Prostate gland (tissue), 2 donors: ENCODE data around the gene PRH2. TPM values are rescaled to one million over a fixed set of nuclear protein-coding genes. Genes with fewer than 3 reads are reported as not detected.

Experiments used
- DNase-seq: peaks from one replicate; pipeline ENCODE4 v3.0.0-alpha.2; 2019; ENCODE audit warnings: low spot score
- H3K27ac ChIP-seq, 2 donors: fragments of 200-600 bp; sonication (generic); 2 replicates each; pipeline ENCODE4 v1.5.1; 2017 to 2019
- H3K27me3 ChIP-seq: fragments of 200-600 bp; sonication (generic); replicated peaks from 2 replicates; pipeline ENCODE4 v1.5.1; 2019; ENCODE audit not compliant: insufficient read depth
- H3K36me3 ChIP-seq, 2 donors: fragments of 200-600 bp; sonication (generic); 1 replicate in 1 of 2; 2 replicates in 1 of 2; pipeline versions ENCODE4 v1.5.1 to v1.8.1; 2017 to 2019
- H3K4me1 ChIP-seq: fragments of 200-600 bp; sonication (generic); replicated peaks from 2 replicates; pipeline ENCODE4 v1.5.1; 2019
- H3K4me3 ChIP-seq, 2 donors: fragments of 200-600 bp; sonication (generic); 2 replicates each; pipeline ENCODE4 v1.5.1; 2017 to 2019
- H3K9me3 ChIP-seq: fragments of 200-600 bp; sonication (generic); 2 replicates; pipeline ENCODE4 v1.5.1; 2017
- CTCF ChIP-seq, 4 experiments: fragments of 200-600 bp in 2 of 4; fragments of 450-650 bp in 2 of 4; sonication (generic) in 2 of 4; IDR thresholded peaks; 1 replicate in 3 of 4; 2 replicates in 1 of 4; pipeline ENCODE4 v1.5.1; 2016 to 2019; ENCODE audit warnings: antibody characterized with exemption in 4 of 4, mild to moderate bottlenecking in 2 of 4, moderate library complexity in 2 of 4
- POLR2A ChIP-seq: fragments of 450-650 bp; IDR thresholded peaks from one replicate; pipeline ENCODE4 v1.6.1; 2016; ENCODE audit warnings: antibody characterized with exemption, mild to moderate bottlenecking
- POLR2AphosphoS5 ChIP-seq: sonication (generic); formaldehyde crosslinking; IDR thresholded peaks from one replicate; pipeline ENCODE4 v1.6.1; 2017; ENCODE audit warnings: antibody characterized with exemption
- WGBS: methylation state at CpG from one replicate; pipeline ENCODE4 v1.1.5; 2018; 5-methylcytosine and 5-hydroxymethylcytosine counted together
- intact Hi-C: fragments of 100-400 bp; cut with DNase I; formaldehyde crosslinking; loops from one replicate; pipeline ENCODE4 v1.14.2; 2022
- total RNA-seq, 2 donors: library from RNA; depleted of rRNA; stranded (reverse); fragments of >200 nt; gene quantifications; one replicate each; pipeline ENCODE4 v1.1.0, GENCODE V29; 2016

The PRH2 gene
- total RNA-seq, 2 donors from 2014 or later = 1.8 TPM; not detected in 1

GRCh38 chr12:10940389-10940788, 11.4 kb downstream of the PRH2 start:
- intact Hi-C loops = no loop called here
- Histone ChIP-seq H3K4me3 (no peak overlapping the region), H3K27me3 (no peaks in the 10 kb centered on the region), H3K9me3 (no peaks in the 10 kb centered on the region), H3K27ac (no peak overlapping the region), H3K4me1 (no peaks in the 10 kb centered on the region), H3K36me3 (no peaks in the 10 kb centered on the region)
- DNase-seq = no peak
- 81% methylated on average over 2 of the region's 2 CpGs for WGBS
- TF ChIP-seq POLR2AphosphoS5 (no peak), CTCF (IDR thresholded peaks at IDR 0.05) (no peak), POLR2A (no peak)

- H3K9me3 ChIP-seq = no peaks in the 10 kb centered on the region
- H3K27me3 ChIP-seq = no peaks in the 10 kb centered on the region
- intact Hi-C loops = no loop called here
- TF ChIP-seq CTCF (IDR thresholded peaks at IDR 0.05) = no peak
- TF ChIP-seq POLR2AphosphoS5 = no peak
- TF ChIP-seq POLR2A = no peak
- no peaks in the 10 kb centered on the region for H3K36me3 ChIP-seq
- DNase-seq = no peak
- no peak overlapping the region for H3K4me3 ChIP-seq
- H3K27ac ChIP-seq = no peak overlapping the region
- no peaks in the 10 kb centered on the region for H3K4me1 ChIP-seq
These were observed 12.3 kb downstream of the PRH2 start for GRCh38 chr12:10941369-10941768.

GRCh38 chr12:10941916-10942607, 13.0 kb downstream of the PRH2 start:
- intact Hi-C loops = no loop called here
- TF ChIP-seq POLR2A (no peak), CTCF (IDR thresholded peaks at IDR 0.05) (no peak), POLR2AphosphoS5 (no peak)
- Histone ChIP-seq H3K9me3 (no peaks in the 10 kb centered on the region), H3K27ac (no peak overlapping the region), H3K4me3 (no peak overlapping the region), H3K27me3 (no peaks in the 10 kb centered on the region), H3K4me1 (no peaks in the 10 kb centered on the region), H3K36me3 (no peaks in the 10 kb centered on the region)
- no peak for DNase-seq
- WGBS = 74% methylated on average over 4 of the region's 4 CpGs

GRCh38 chr12:10943167-10943566, 14.1 kb downstream of the PRH2 start:
- TF ChIP-seq POLR2A = no peak
- no peak for TF ChIP-seq CTCF (IDR thresholded peaks at IDR 0.05)
- TF ChIP-seq POLR2AphosphoS5 = no peak
- Histone ChIP-seq H3K36me3 (no peaks in the 10 kb centered on the region), H3K27me3 (no peaks in the 10 kb centered on the region), H3K27ac (no peak overlapping the region), H3K4me1 (no peaks in the 10 kb centered on the region), H3K9me3 (no peaks in the 10 kb centered on the region), H3K4me3 (no peak overlapping the region)
- intact Hi-C loops = no loop called here
- 91% methylated on average over 2 of the region's 2 CpGs for WGBS
- no peak for DNase-seq

- TF ChIP-seq CTCF (IDR thresholded peaks at IDR 0.05) (no peak), POLR2AphosphoS5 (no peak), POLR2A (no peak)
- intact Hi-C loops = no loop called here
- H3K4me1 ChIP-seq = no peaks in the 10 kb centered on the region
- H3K27ac ChIP-seq = no peak overlapping the region
- WGBS = 92% methylated on average over 4 of the region's 4 CpGs
- H3K9me3 ChIP-seq = no peaks in the 10 kb centered on the region
- no peaks in the 10 kb centered on the region for H3K27me3 ChIP-seq
- no peak overlapping the region for H3K4me3 ChIP-seq
- no peaks in the 10 kb centered on the region for H3K36me3 ChIP-seq
- no peak for DNase-seq
These were observed 23.6 kb downstream of the PRH2 start for GRCh38 chr12:10952645-10953044.
